Naive thymus-derived CD8-positive, alpha-beta T cell (primary cell): Measurements from ENCODE around the gene TYMP. TPM values are rescaled to one million over a fixed set of nuclear protein-coding genes. Genes with fewer than 3 reads are reported as not detected.

Experiments used
- ATAC-seq, 2 donors: fragments of 150-1000 bp; cut with Tn5 transposase in 1 of 2; sonication (Bioruptor Pico), chemical (Tn5 transposase) in 1 of 2; 1 replicate in 1 of 2; 2 replicates in 1 of 2; pipeline ENCODE4 v1.10.0; 2021; ENCODE audit warnings: mild to moderate bottlenecking in 2 of 2, moderate library complexity in 2 of 2
- POLR2A ChIA-PET: fragments of 350-600 bp; sonication (Branson Sonifier 250); formaldehyde crosslinking; loops from one replicate; lab custom pipeline; 2021; ENCODE audit warnings: antibody characterized with exemption; lab: Charles Lee
- DNase-seq, 10 donors: peaks; one replicate each; pipeline versions ENCODE4 v3.0.0 to v3.0.0-alpha.2; 2020 to 2022
- H3K27ac Mint-ChIP-seq, 10 donors: one replicate each; pipeline ENCODE4 v1.8.0; 2020 to 2022; ENCODE audit warnings: mild to moderate bottlenecking in 10 of 10, mixed read lengths in 10 of 10, moderate library complexity in 4 of 10, inconsistent platforms in 1 of 10
- H3K27me3 Mint-ChIP-seq, 5 donors: one replicate each; pipeline ENCODE4 v1.8.0; 2021 to 2022; ENCODE audit warnings: mixed read lengths in 5 of 5
- H3K36me3 Mint-ChIP-seq, 3 donors: one replicate each; pipeline ENCODE4 v1.8.0; 2020 to 2022; ENCODE audit warnings: mixed read lengths in 3 of 3, mild to moderate bottlenecking in 2 of 3, inconsistent platforms in 1 of 3
- H3K4me1 Mint-ChIP-seq, 4 donors: one replicate each; pipeline ENCODE4 v1.8.0; 2021 to 2022; ENCODE audit warnings: mixed read lengths in 4 of 4
- H3K4me3 Mint-ChIP-seq, 10 donors: one replicate each; pipeline ENCODE4 v1.8.0; 2020 to 2022; ENCODE audit warnings: mild to moderate bottlenecking in 10 of 10, mixed read lengths in 10 of 10, moderate library complexity in 6 of 10, inconsistent platforms in 1 of 10
- H3K9me3 Mint-ChIP-seq, 9 donors: one replicate each; pipeline ENCODE4 v1.8.0; 2020 to 2022; ENCODE audit warnings: mixed read lengths in 9 of 9, mild to moderate bottlenecking in 3 of 9, inconsistent platforms in 1 of 9, moderate library complexity in 1 of 9
- polyA plus RNA-seq, 3 donors: library from polyadenylated mRNA; unstranded; fragments of 300-500 nt; fragmentation: Illumina TruSeq; gene quantifications; one replicate each; pipeline ENCODE4 v1.2.3, GENCODE V29; 2021
- total RNA-seq, 8 experiments: library from RNA in 2 of 8; stranded (reverse) in 2 of 8; gene quantifications; one replicate each; pipeline ENCODE4 v1.2.3 and lab custom pipeline; 2021 to 2026

The TYMP gene
- total and polyA plus RNA-seq, 5 experiments from 2014 or later = 1.9 to 5.5 (median 3.1) TPM

- H3K36me3 Mint-ChIP-seq = peaks cover 0 to 30% (median 13%) of the 10 kb centered on the region in 3 donors
- POLR2A ChIA-PET = interaction anchor here (0.7 kb wide), 1 partner anchor 13 kb away, joined by 8 read pairs; no protein-coding TSS in a partner anchor
These were observed 43.2 kb upstream of the TYMP start for GRCh38 chr22:50572965-50573364.

GRCh38 chr22:50571264-50572175, 41.7 kb upstream of the TYMP start:
- DNase-seq (no peak), ATAC-seq (no peak)
- POLR2A ChIA-PET = interaction anchor here (1.0 kb wide), 1 partner anchor 49 kb away, joined by 3 read pairs; no protein-coding TSS in a partner anchor
- H3K27ac Mint-ChIP-seq = no peak overlapping the region
- no peaks in the 10 kb centered on the region for H3K27me3 Mint-ChIP-seq
- peak overlapping the region in 1 of 10 donors; percentile 20 for H3K4me3 Mint-ChIP-seq
- peaks cover 0 to 4% (median 0%) of the 10 kb centered on the region in 4 donors for H3K4me1 Mint-ChIP-seq
- no peaks in the 10 kb centered on the region for H3K9me3 Mint-ChIP-seq
- H3K36me3 Mint-ChIP-seq = peaks cover 0 to 30% (median 13%) of the 10 kb centered on the region in 3 donors

More at GRCh38 chr22:50572965-50573364, 43.2 kb upstream of the TYMP start:
- no peak overlapping the region for H3K4me3 Mint-ChIP-seq
- H3K27ac Mint-ChIP-seq = no peak overlapping the region
- no peaks in the 10 kb centered on the region for H3K27me3 Mint-ChIP-seq
- H3K9me3 Mint-ChIP-seq = no peaks in the 10 kb centered on the region
- H3K4me1 Mint-ChIP-seq = peaks cover 3 to 11% (median 9%) of the 10 kb centered on the region in 4 donors
- no peak for ATAC-seq
- DNase-seq = no peak

- POLR2A ChIA-PET = interaction anchor here (1.0 kb wide), 1 partner anchor 50 kb away, joined by 5 read pairs; no protein-coding TSS in a partner anchor
- H3K36me3 Mint-ChIP-seq = peaks cover 0 to 30% (median 13%) of the 10 kb centered on the region in 3 donors
- no peaks in the 10 kb centered on the region for H3K27me3 Mint-ChIP-seq
- ATAC-seq = no peak
- H3K4me3 Mint-ChIP-seq = no peak overlapping the region
- no peak for DNase-seq
- H3K27ac Mint-ChIP-seq = no peak overlapping the region
- H3K9me3 Mint-ChIP-seq = no peaks in the 10 kb centered on the region
- no peaks in the 10 kb centered on the region for H3K4me1 Mint-ChIP-seq
These were observed 41.0 kb upstream of the TYMP start for GRCh38 chr22:50570861-50571260.

GRCh38 chr22:50569896-50570535, 40.2 kb upstream of the TYMP start:
- Mint-ChIP-seq H3K4me1 (no peaks in the 10 kb centered on the region), H3K36me3 (peaks cover 0 to 27% (median 13%) of the 10 kb centered on the region in 3 donors), H3K27ac (peak overlapping the region in 1 of 10 donors; percentile 5), H3K9me3 (no peaks in the 10 kb centered on the region), H3K4me3 (no peak overlapping the region), H3K27me3 (no peaks in the 10 kb centered on the region)
- DNase-seq = no peak
- POLR2A ChIA-PET = interaction anchor here (1.0 to 1.9 kb wide), 3 partner anchors 8 to 51 kb away, joined by 5 to 7 read pairs (median 5); partner anchors contain the start of gene CPT1B
- no peak for ATAC-seq

GRCh38 chr22:50569041-50569459, 39.2 kb upstream of the TYMP start:
- POLR2A ChIA-PET = interaction anchor here (1.3 to 1.9 kb wide), 2 partner anchors 9 to 21 kb away, joined by 5 to 7 read pairs; partner anchors contain the start of gene CPT1B
- ATAC-seq = no peak
- Mint-ChIP-seq H3K36me3 (peaks cover 0 to 26% (median 9%) of the 10 kb centered on the region in 3 donors), H3K27ac (no peak overlapping the region), H3K27me3 (no peaks in the 10 kb centered on the region), H3K4me1 (no peaks in the 10 kb centered on the region), H3K9me3 (no peaks in the 10 kb centered on the region), H3K4me3 (no peak overlapping the region)
- no peak for DNase-seq

GRCh38 chr22:50568626-50569025, 38.8 kb upstream of the TYMP start:
- Mint-ChIP-seq H3K4me3 (no peak overlapping the region), H3K9me3 (no peaks in the 10 kb centered on the region), H3K27ac (no peak overlapping the region), H3K36me3 (peaks cover 0 to 26% (median 9%) of the 10 kb centered on the region in 3 donors), H3K27me3 (no peaks in the 10 kb centered on the region), H3K4me1 (peaks cover 0 to 3% (median 2%) of the 10 kb centered on the region in 4 donors)
- POLR2A ChIA-PET = interaction anchor here (1.3 to 1.9 kb wide), 2 partner anchors 10 to 20 kb away, joined by 5 to 7 read pairs; partner anchors contain the start of gene CPT1B
- no peak for ATAC-seq
- no peak for DNase-seq

GRCh38 chr22:50567721-50568252, 38.0 kb upstream of the TYMP start:
- ATAC-seq = no peak
- no peak overlapping the region for H3K27ac Mint-ChIP-seq

GRCh38 chr22:50564289-50564688, 34.5 kb upstream of the TYMP start:
- DNase-seq (no peak), ATAC-seq (no peak)
- Mint-ChIP-seq H3K4me3 (peak overlapping the region in 3 of 10 donors; percentile 6 to 22 (median 18)), H3K27me3 (no peaks in the 10 kb centered on the region), H3K27ac (no peak overlapping the region), H3K9me3 (no peaks in the 10 kb centered on the region), H3K36me3 (peaks cover 0 to 15% (median 1%) of the 10 kb centered on the region in 3 donors), H3K4me1 (peaks cover 12 to 23% (median 17%) of the 10 kb centered on the region in 4 donors)
- POLR2A ChIA-PET = interaction anchor here (0.6 to 4.7 kb wide), 6 partner anchors 16 to 56 kb away, joined by 3 to 26 read pairs (median 14); partner anchors contain the start of genes CHKB, LMF2, NCAPH2 and SCO2

More at GRCh38 chr22:50567721-50568252, 38.0 kb upstream of the TYMP start:
- Mint-ChIP-seq H3K4me1 (peaks cover 6 to 12% (median 10%) of the 10 kb centered on the region in 4 donors), H3K27me3 (no peaks in the 10 kb centered on the region), H3K9me3 (no peaks in the 10 kb centered on the region), H3K4me3 (no peak overlapping the region), H3K36me3 (peaks cover 0 to 26% (median 9%) of the 10 kb centered on the region in 3 donors)
- POLR2A ChIA-PET = no interaction called here
- no peak for DNase-seq

GRCh38 chr22:50563413-50564160, 33.8 kb upstream of the TYMP start:
- H3K27me3 Mint-ChIP-seq = no peaks in the 10 kb centered on the region
- peak overlapping the region; percentile 72 to 96 (median 90) for H3K27ac Mint-ChIP-seq
- H3K4me1 Mint-ChIP-seq = peaks cover 12 to 23% (median 17%) of the 10 kb centered on the region in 4 donors

GRCh38 chr22:50562523-50563412, 33.0 kb upstream of the TYMP start, which contains the start of gene SYCE3:
Gene SYCE3, minus strand, starts transcription at chr22:50562919. Its CDS starts 6,514 bp downstream, at chr22:50556405.
- Mint-ChIP-seq H3K27ac (peak within 1 kb of the TSS; percentile 72 to 96 (median 91)), H3K9me3 (no peaks in the 10 kb centered on the region), H3K27me3 (no peaks in the 10 kb centered on the region), H3K4me3 (peak within 1 kb of the TSS; percentile 91 to 98 (median 94)), H3K36me3 (peaks cover 0 to 2% (median 0%) of the 10 kb centered on the region in 3 donors), H3K4me1 (peaks cover 12 to 23% (median 17%) of the 10 kb centered on the region in 4 donors)
- DNase-seq (peak; percentile 93 to 99 (median 97)), ATAC-seq (peak; percentile 95 to 98)
- POLR2A ChIA-PET = interaction anchor here (0.8 to 4.7 kb wide), 15 partner anchors 12 to 94 kb away, joined by 3 to 26 read pairs (median 7); partner anchors contain the start of genes CHKB, CPT1B, LMF2 and NCAPH2

More at GRCh38 chr22:50563413-50564160, 33.8 kb upstream of the TYMP start:
- H3K4me3 Mint-ChIP-seq = peak overlapping the region; percentile 91 to 98 (median 94)
- DNase-seq (no peak), ATAC-seq (peak in 1 of 2 donors; percentile 0)
- H3K9me3 Mint-ChIP-seq = no peaks in the 10 kb centered on the region
- POLR2A ChIA-PET = interaction anchor here (0.6 to 4.7 kb wide), 17 partner anchors 13 to 95 kb away, joined by 3 to 26 read pairs (median 7); partner anchors contain the start of genes CHKB, CPT1B, LMF2 and NCAPH2
- H3K36me3 Mint-ChIP-seq = peaks cover 0 to 8% (median 0%) of the 10 kb centered on the region in 3 donors
